T-helper 1 cell treated with Interleukin-12 subunit alpha and Interleukin-12 subunit beta and Interleukin-4 antibody, amounts not matched to agents 30 ng/mL and 1 ng/mL, for 36 hours (primary cell): ENCODE results near the gene RESP18. TPM values are rescaled to one million over a fixed set of nuclear protein-coding genes. Genes with fewer than 3 reads are reported as not detected.

Experiments
- intact Hi-C: fragments of 100-400 bp; cut with micrococcal nuclease; formaldehyde crosslinking; loops from one replicate; pipeline ENCODE4 v1.15.1; 2024
- total RNA-seq: library from RNA; stranded (reverse); gene quantifications from 2 replicates; pipeline ENCODE4 v1.2.3, GENCODE V29; 2022

The RESP18 gene
- not detected in 2 replicates for total RNA-seq

- intact Hi-C loops = no loop called here
Observed at GRCh38 chr2:219332542-219332941, at the start of gene RESP18. TSS of gene RESP18 (minus strand) at chr2:219332744.

GRCh38 chr2:219381448-219381847 is 48.9 kb upstream of the RESP18 start:
- intact Hi-C loops = no loop called here

- intact Hi-C loops = no loop called here
Observed at GRCh38 chr2:219380926-219381325, 48.4 kb upstream of the RESP18 start.

- intact Hi-C loops = no loop called here
Observed at GRCh38 chr2:219378163-219378851, 45.8 kb upstream of the RESP18 start.

GRCh38 chr2:219369447-219369861 is 36.9 kb upstream of the RESP18 start:
- intact Hi-C loops = no loop called here

GRCh38 chr2:219368690-219369191 is 36.2 kb upstream of the RESP18 start:
- intact Hi-C loops = no loop called here

GRCh38 chr2:219362524-219363164 is 30.1 kb upstream of the RESP18 start:
- intact Hi-C loops = no loop called here

- intact Hi-C loops = no loop called here
Observed at GRCh38 chr2:219362072-219362471, 29.5 kb upstream of the RESP18 start.

- intact Hi-C loops = no loop called here
Observed at GRCh38 chr2:219358170-219359075, 25.9 kb upstream of the RESP18 start.

- intact Hi-C loops = no loop called here
Observed at GRCh38 chr2:219356834-219357233, 24.3 kb upstream of the RESP18 start.

- intact Hi-C loops = no loop called here
Observed at GRCh38 chr2:219354582-219354981, 22.0 kb upstream of the RESP18 start.

- intact Hi-C loops = loop anchor here (2.0 kb wide), 1 partner anchor 54 kb away; no protein-coding TSS in a partner anchor
Observed at GRCh38 chr2:219353129-219353528, 20.6 kb upstream of the RESP18 start.

- intact Hi-C loops = loop anchor here (1.0 to 2.0 kb wide), 3 partner anchors 54 to 192 kb away; partner anchors contain the start of genes DNAJB2 and NHEJ1
Observed at GRCh38 chr2:219352448-219353023, 20.0 kb upstream of the RESP18 start.

GRCh38 chr2:219350710-219351221 is 18.2 kb upstream of the RESP18 start:
- intact Hi-C loops = no loop called here

GRCh38 chr2:219350215-219350614 is 17.7 kb upstream of the RESP18 start:
- intact Hi-C loops = no loop called here

GRCh38 chr2:219344751-219345430 is 12.3 kb upstream of the RESP18 start:
- intact Hi-C loops = no loop called here

- intact Hi-C loops = no loop called here
Observed at GRCh38 chr2:219335373-219335786, 2.8 kb upstream of the RESP18 start.

- intact Hi-C loops = no loop called here
Observed at GRCh38 chr2:219334076-219334475, 1.5 kb upstream of the RESP18 start.

GRCh38 chr2:219331560-219332213 is 857 bp downstream of the RESP18 start:
- intact Hi-C loops = loop anchor here (1.0 kb wide), 1 partner anchor 23 kb away; no protein-coding TSS in a partner anchor

GRCh38 chr2:219327719-219328118 is 4.8 kb downstream of the RESP18 start:
- intact Hi-C loops = no loop called here
